ENCODE data around the gene GBP4.

Gene GBP4

GRCh38 chr1:89201106-89201794 is 2.5 kb upstream of the GBP4 start:
- Histone ChIP-seq H3K9ac (ENCODE audit: low read length) (peak overlapping the region; percentile 31; the same call in 1 of the 2 replicates), H3K36me3 (replicated peaks; ENCODE audit: low read depth, low read length) (peaks cover 2% of the 10 kb centered on the region), H3K4me1 (ENCODE audit: low read length) (peaks cover 48% of the 10 kb centered on the region), H3K4me3 (ENCODE audit: low read length) (peak overlapping the region; percentile 49; the same call in 1 of the 2 replicates), H3K9me3 (ENCODE audit: insufficient read depth, low read length) (peaks cover 7% of the 10 kb centered on the region; the same call in 1 of the 2 replicates), H3K27ac (ENCODE audit: low read length) (peak overlapping the region; percentile 89), H4K20me1 (ENCODE audit: insufficient read depth, low read length) (no peaks in the 10 kb centered on the region), H3K79me2 (ENCODE audit: low read length) (no peaks in the 10 kb centered on the region), H2AFZ (ENCODE audit: low read depth, low read length) (no peak overlapping the region), H3K27me3 (ENCODE audit: low read depth, low read length) (no peaks in the 10 kb centered on the region), H3K4me2 (ENCODE audit: low read length) (peak overlapping the region; percentile 77)
- TF ChIP-seq EZH2phosphoT487 (IDR thresholded peaks at IDR 0.05; ENCODE audit: low read depth) (no peak), CTCF (IDR thresholded peaks at IDR 0.05; ENCODE audit: low read depth, low read length) (no peak)

GRCh38 chr1:89200663-89201062 is 1.9 kb upstream of the GBP4 start:
- H3K36me3 ChIP-seq (replicated peaks; ENCODE audit: low read depth, low read length): peaks cover 2% of the 10 kb centered on the region

DNA sequence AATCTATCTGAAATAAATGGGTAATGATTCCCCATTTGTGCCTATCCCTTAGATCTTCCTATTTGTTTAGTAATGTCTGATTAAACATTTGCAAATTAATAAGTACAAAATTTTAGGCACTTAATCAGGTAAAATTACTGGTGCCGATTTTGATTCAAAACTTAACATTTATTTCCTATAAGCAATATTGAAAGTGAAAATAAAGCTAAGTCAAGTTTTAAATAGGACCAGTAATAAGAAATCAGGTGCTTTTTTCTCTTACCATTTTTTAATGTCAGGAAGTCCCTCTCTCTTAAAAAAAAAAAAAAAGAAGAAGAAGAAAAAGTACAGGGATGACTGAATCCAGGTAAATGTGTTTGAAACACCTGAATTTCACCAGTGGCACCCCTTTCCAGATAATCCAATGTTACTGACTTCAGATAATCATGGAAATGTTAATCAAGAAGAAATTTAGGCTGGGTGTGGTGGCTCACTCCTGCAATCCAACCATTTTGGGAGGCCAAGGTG is 836 bp upstream of the GBP4 start:
- Histone ChIP-seq H3K79me2 (ENCODE audit: low read length) (no peaks in the 10 kb centered on the region), H3K4me2 (ENCODE audit: low read length) (peak overlapping the region; percentile 77), H3K4me3 (ENCODE audit: low read length) (peak overlapping the region; percentile 49), H2AFZ (ENCODE audit: low read depth, low read length) (0 out of 2 replicates have a peak overlapping the region, but pooled peaks have one; percentile 1), H3K9me3 (ENCODE audit: insufficient read depth, low read length) (no peaks in the 10 kb centered on the region), H3K36me3 (replicated peaks; ENCODE audit: low read depth, low read length) (peaks cover 2% of the 10 kb centered on the region), H3K9ac (ENCODE audit: low read length) (peak overlapping the region; percentile 63), H4K20me1 (ENCODE audit: insufficient read depth, low read length) (no peaks in the 10 kb centered on the region), H3K27me3 (ENCODE audit: low read depth, low read length) (no peaks in the 10 kb centered on the region), H3K4me1 (ENCODE audit: low read length) (peaks cover 61% of the 10 kb centered on the region), H3K27ac (ENCODE audit: low read length) (peak overlapping the region; percentile 89)
- no peak for TF ChIP-seq EZH2phosphoT487 (IDR thresholded peaks at IDR 0.05; ENCODE audit: low read depth)
- no peak for TF ChIP-seq CTCF (IDR thresholded peaks at IDR 0.05; ENCODE audit: low read depth, low read length)

More at GRCh38 chr1:89200663-89201062, 1.9 kb upstream of the GBP4 start:
- Histone ChIP-seq H3K79me2 (ENCODE audit: low read length) (no peaks in the 10 kb centered on the region), H4K20me1 (ENCODE audit: insufficient read depth, low read length) (no peaks in the 10 kb centered on the region), H2AFZ (ENCODE audit: low read depth, low read length) (0 out of 2 replicates have a peak overlapping the region, but pooled peaks have one; percentile 26), H3K9me3 (ENCODE audit: insufficient read depth, low read length) (peaks cover 6% of the 10 kb centered on the region; the same call in 1 of the 2 replicates), H3K4me2 (ENCODE audit: low read length) (peak overlapping the region; percentile 77), H3K27me3 (ENCODE audit: low read depth, low read length) (no peaks in the 10 kb centered on the region), H3K9ac (ENCODE audit: low read length) (peak overlapping the region; percentile 31; the same call in 1 of the 2 replicates), H3K27ac (ENCODE audit: low read length) (peak overlapping the region; percentile 89), H3K4me3 (ENCODE audit: low read length) (peak overlapping the region; percentile 49), H3K4me1 (ENCODE audit: low read length) (peaks cover 54% of the 10 kb centered on the region)
- no peak for TF ChIP-seq EZH2phosphoT487 (IDR thresholded peaks at IDR 0.05; ENCODE audit: low read depth)
- no peak for TF ChIP-seq CTCF (IDR thresholded peaks at IDR 0.05; ENCODE audit: low read depth, low read length)

GRCh38 chr1:89198081-89198480 is 661 bp downstream of the GBP4 start:
- peak overlapping the region; percentile 89; the same call in 1 of the 2 replicates for H3K27ac ChIP-seq (ENCODE audit: low read length)
- no peaks in the 10 kb centered on the region for H4K20me1 ChIP-seq (ENCODE audit: insufficient read depth, low read length)
- H3K79me2 ChIP-seq (ENCODE audit: low read length): no peaks in the 10 kb centered on the region
- H3K4me1 ChIP-seq (ENCODE audit: low read length): peaks cover 61% of the 10 kb centered on the region
- H3K4me3 ChIP-seq (ENCODE audit: low read length): no peak overlapping the region
- H3K9ac ChIP-seq (ENCODE audit: low read length): no peak overlapping the region; the same call in 1 of the 2 replicates
- H3K27me3 ChIP-seq (ENCODE audit: low read depth, low read length): no peaks in the 10 kb centered on the region
- no peaks in the 10 kb centered on the region for H3K36me3 ChIP-seq (replicated peaks; ENCODE audit: low read depth, low read length)
- H3K4me2 ChIP-seq (ENCODE audit: low read length): no peak overlapping the region
- H2AFZ ChIP-seq (ENCODE audit: low read depth, low read length): no peak overlapping the region
- no peaks in the 10 kb centered on the region for H3K9me3 ChIP-seq (ENCODE audit: insufficient read depth, low read length)
- no peak for TF ChIP-seq CTCF (IDR thresholded peaks at IDR 0.05; ENCODE audit: low read depth, low read length)
- no peak for TF ChIP-seq EZH2phosphoT487 (IDR thresholded peaks at IDR 0.05; ENCODE audit: low read depth)

Data from OCI-LY3 (cell line).